Measurements from ENCODE around the gene MAST1.

MAST1 gene

DNA sequence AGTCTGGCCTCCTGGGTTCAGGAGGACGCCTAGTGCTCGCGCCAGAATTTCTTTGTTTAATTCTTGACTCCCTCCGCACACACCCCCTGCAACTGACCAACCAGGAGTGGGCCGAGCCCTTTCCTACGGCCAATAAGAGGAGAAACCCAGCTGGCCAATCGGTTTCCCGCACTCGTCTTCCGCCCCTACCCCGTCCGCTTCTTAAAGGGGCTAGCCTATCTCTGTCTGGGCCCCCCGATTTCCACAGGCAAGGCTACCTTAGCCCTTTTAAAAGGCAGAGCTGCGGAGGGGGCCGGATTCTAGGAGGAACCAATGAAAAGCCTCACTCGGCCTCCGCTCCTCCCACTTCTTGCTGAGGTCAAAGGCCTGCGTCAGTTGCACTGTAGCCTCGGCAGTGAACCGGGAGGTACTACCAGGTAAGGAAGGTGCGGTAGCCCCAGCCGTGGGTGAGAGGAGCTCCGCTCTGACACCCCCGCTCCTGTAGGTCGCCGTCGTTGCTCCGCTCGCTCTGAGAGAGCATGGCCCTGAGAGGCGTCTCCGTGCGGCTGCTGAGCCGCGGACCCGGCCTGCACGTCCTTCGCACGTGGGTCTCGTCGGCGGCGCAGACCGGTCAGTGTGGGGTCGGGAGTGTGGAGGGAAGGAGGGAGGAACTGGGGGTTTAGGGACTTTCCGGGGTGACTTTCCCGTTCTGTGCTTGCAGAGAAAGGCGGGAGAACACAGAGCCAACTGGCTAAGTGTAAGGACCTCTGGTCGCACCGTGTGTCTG is 52.7 kb downstream of the MAST1 start, which contains the start of gene GCDH:
Gene GCDH (plus strand): TSS at position 374 of the 766 bp plus-strand sequence. CDS start 145 bp downstream, at position 519.
- DNase-seq (ENCODE audit: low read depth), result peak; percentile 98
- H3K4me3 ChIP-seq (ENCODE audit: control insufficient read depth, low read depth, low read length), result peak within 1 kb of the TSS; percentile 88
- TF ChIP-seq, protein P1, sequence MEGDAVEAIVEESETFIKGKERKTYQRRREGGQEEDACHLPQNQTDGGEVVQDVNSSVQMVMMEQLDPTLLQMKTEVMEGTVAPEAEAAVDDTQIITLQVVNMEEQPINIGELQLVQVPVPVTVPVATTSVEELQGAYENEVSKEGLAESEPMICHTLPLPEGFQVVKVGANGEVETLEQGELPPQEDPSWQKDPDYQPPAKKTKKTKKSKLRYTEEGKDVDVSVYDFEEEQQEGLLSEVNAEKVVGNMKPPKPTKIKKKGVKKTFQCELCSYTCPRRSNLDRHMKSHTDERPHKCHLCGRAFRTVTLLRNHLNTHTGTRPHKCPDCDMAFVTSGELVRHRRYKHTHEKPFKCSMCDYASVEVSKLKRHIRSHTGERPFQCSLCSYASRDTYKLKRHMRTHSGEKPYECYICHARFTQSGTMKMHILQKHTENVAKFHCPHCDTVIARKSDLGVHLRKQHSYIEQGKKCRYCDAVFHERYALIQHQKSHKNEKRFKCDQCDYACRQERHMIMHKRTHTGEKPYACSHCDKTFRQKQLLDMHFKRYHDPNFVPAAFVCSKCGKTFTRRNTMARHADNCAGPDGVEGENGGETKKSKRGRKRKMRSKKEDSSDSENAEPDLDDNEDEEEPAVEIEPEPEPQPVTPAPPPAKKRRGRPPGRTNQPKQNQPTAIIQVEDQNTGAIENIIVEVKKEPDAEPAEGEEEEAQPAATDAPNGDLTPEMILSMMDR (conservative IDR thresholded peaks at IDR 0.05; ENCODE audit: control insufficient read depth, insufficient read depth, low read depth, low read length), result no peak

- DNase-seq (ENCODE audit: low read depth), result no peak
- TF ChIP-seq, protein P1 (conservative IDR thresholded peaks at IDR 0.05; ENCODE audit: control insufficient read depth, insufficient read depth, low read depth, low read length), result no peak
- peak overlapping the region; percentile 88 for H3K4me3 ChIP-seq (ENCODE audit: control insufficient read depth, low read depth, low read length)
Observed at GRCh38 chr19:12891553-12892021, 53.3 kb downstream of the MAST1 start.

GRCh38 chr19:12893582-12893981 is 55.3 kb downstream of the MAST1 start:
- TF ChIP-seq, protein P1 (conservative IDR thresholded peaks at IDR 0.05; ENCODE audit: control insufficient read depth, insufficient read depth, low read depth, low read length), result no peak
- no peak for DNase-seq (ENCODE audit: low read depth)
- H3K4me3 ChIP-seq (ENCODE audit: control insufficient read depth, low read depth, low read length), result no peak overlapping the region

DNA sequence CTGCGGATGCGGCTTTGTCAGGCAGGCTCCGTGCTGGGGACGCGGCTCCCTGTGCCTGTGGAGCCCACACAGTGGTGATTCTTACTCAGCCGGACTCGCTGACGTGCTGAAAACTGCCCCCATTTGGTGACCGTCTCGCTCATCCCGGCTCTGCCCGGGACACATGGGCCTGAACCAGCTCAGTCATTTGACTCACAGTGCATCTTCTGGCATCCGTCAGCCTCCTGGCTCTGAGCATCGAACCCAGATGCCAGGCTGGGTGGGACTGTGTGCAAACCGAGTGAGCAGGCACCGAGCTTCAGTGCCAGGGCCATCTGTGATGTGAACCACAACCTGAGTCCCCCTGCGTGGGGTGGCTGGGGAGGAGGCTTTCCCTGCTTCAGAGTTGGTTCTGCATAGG is 58.1 kb downstream of the MAST1 start:
- DNase-seq (ENCODE audit: low read depth), result no peak
- TF ChIP-seq, protein P1 (conservative IDR thresholded peaks at IDR 0.05; ENCODE audit: control insufficient read depth, insufficient read depth, low read depth, low read length), result no peak
- no peak overlapping the region for H3K4me3 ChIP-seq (ENCODE audit: control insufficient read depth, low read depth, low read length)

GRCh38 chr19:12899891-12900518 is 61.7 kb downstream of the MAST1 start:
- TF ChIP-seq, protein P1 (conservative IDR thresholded peaks at IDR 0.05; ENCODE audit: control insufficient read depth, insufficient read depth, low read depth, low read length), result no peak
- no peak for DNase-seq (ENCODE audit: low read depth)
- H3K4me3 ChIP-seq (ENCODE audit: control insufficient read depth, low read depth, low read length), result no peak overlapping the region

DNA sequence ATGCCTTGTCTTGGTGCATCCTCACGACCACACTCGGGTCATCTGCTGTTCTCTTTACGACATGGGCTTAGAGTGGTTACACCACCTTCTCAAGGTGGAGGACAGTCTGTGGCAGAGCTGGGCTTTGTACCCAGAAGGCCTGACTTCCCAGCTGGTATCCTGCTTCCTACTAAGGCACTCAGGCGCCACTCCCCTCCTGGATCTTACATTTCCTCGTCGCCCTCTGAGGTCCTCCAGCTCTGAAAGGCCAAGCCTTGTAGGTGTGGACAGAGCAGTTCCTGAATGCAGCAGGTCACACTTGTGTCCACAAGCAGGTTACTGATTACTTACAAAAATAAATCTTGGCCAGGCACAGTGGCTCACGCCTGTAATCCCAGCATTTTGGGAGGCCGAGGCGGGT is 68.9 kb downstream of the MAST1 start:
- H3K4me3 ChIP-seq (ENCODE audit: control insufficient read depth, low read depth, low read length), result no peak overlapping the region
- DNase-seq (ENCODE audit: low read depth), result no peak
- TF ChIP-seq, protein P1 (conservative IDR thresholded peaks at IDR 0.05; ENCODE audit: control insufficient read depth, insufficient read depth, low read depth, low read length), result no peak

All from fibroblast of mammary gland (primary cell).